GM19328 (cell line): Measurements from ENCODE around the gene RASGRF1.

ENCODE experiments used
- ATAC-seq: cut with Tn5 transposase; IDR thresholded peaks from one replicate; pipeline ENCODE4 v1.9.1; 2021; ENCODE audit warnings: mild to moderate bottlenecking, moderate library complexity; ENCODE audit not compliant: unreplicated experiment

Gene RASGRF1

DNA sequence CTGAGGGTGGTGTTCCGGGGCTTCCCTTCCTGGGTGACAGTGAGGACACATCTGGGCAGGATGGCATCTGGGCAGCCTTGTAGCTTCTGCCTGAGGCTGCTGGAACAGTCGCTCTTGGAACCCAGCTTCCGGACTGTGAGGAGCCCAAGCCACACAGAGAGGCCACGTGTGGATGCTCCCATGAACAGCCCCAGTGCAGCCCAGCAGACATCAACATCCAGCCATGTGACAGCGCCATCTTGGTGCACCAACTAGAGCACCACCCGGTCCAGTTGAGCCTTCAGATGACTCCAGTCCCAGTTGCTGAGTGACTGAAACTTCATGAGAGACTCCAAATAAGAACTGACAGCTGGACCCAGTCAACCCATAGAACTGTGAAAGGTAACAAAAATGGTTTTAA lies 130.3 kb downstream of the RASGRF1 start:
- ATAC-seq: no peak

DNA sequence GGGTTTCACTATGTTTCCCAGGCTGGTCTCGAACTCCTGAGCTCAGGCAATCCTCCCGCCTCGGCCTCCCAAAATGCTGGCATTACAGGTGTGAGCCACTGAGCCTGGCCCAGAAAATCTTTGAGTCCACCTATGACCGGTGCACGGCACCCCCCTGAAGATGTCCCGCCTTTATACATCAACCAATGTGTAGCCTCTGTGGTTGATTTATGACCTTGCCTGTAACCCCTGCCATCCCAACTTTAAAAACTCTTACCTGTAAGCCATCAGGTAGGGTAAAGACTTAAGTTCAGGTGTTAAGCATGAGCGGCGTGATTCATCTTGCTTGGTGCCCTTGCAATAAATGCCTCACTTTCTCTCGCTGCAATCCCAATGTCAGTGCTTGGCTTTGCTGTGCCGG lies 131.2 kb downstream of the RASGRF1 start:
- no peak for ATAC-seq

DNA sequence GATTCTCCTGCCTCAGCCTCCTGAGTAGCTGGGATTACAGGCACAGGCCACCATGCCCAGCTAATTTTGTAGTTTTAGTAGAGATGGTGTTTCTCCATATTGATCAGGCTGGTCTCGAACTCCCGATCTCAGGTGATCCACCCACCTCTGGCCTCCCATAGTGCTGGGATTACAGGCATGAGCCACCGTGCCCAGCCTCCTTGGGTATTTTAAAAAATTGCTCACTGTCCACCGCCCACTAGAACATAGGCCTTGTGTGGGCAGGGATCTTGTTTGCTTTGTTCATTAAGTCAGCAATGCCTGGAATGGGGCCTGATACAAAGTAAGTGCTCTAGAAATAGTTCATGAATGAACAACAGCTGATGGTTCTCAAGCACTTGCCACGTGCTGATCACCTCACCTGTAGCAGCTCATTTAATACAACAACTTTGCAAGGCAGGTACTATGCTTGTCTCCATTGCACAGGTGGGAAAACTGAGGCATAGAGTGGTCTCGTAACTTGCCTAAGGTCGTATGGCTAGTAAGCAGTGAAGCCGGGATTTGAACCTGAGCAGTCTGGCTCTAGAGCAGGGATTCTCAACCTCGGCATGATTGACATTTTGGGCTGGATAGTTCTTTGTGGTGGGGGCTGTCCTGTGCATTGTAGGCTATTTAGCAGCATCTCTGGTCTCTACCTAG lies 133.0 kb downstream of the RASGRF1 start:
- no peak for ATAC-seq

- ATAC-seq: no peak
These were observed 133.6 kb downstream of the RASGRF1 start for GRCh38 chr15:78956937-78957336.

GRCh38 chr15:78955355-78955754 lies 135.2 kb downstream of the RASGRF1 start:
- ATAC-seq: no peak

- ATAC-seq: no peak
These were observed 138.7 kb downstream of the RASGRF1 start for GRCh38 chr15:78951841-78952238.

DNA sequence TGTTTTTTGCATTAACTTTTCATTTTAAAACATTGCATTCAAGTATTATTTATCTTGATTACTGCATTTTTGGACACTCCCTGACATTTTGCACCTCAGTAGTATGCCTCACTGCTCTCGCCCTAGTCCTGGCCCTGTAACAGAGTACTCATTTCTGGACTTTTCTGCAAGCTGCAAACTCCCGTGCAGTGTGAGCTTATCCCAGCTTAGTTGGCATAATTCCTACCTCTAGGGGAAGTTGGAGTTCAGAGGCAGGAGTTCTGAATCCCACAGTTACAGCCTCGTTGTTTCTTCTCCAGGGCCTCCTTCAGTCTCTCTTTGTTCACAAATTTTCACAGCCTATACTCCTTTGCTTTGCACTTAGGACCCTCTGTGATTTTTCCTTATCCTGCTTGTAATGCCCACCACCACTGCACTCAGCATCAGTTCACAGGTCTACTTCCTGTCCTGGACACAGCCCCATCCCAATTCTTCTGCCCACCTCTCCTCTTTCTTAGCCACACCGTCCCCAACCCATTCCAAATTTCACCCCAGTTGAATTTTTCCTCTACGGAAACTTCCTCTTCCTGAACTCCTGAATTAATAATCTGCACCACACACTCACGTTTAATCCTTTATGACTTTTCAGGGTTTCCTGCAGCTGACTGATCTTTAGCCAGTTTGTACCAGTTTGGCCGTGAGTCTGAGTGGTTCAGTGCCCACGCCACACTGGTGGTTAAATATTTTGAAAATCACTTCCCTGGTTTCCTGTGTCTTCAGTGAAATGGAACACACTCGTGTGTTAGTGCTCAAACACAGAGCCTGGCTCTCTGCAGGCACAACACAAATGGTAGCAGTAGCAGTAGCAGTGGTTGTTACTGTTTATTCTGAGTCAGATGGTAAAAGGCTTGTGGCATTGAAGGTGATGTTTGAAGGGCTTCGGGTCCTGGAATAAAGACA lies 139.4 kb downstream of the RASGRF1 start:
- ATAC-seq: no peak

DNA sequence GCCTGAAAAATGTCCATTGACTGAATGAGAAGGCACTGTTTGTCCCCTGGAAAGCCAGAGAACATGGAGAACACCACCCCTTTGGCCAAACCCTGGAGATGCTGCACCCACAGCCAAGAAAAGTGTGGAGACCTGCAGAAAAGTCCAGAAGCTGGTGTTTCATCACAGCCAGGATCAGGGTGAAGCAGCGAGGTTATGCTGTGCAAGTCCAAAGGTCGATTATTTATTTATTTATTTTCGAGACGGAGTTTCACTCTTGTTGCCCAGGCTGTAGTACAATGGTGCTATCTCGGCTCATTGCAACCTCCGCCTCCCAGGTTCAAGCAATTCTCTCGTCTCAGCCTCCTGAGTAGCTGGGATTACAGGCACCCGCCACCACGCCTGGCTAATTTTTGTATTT lies 140.2 kb downstream of the RASGRF1 start:
- ATAC-seq: no peak

DNA sequence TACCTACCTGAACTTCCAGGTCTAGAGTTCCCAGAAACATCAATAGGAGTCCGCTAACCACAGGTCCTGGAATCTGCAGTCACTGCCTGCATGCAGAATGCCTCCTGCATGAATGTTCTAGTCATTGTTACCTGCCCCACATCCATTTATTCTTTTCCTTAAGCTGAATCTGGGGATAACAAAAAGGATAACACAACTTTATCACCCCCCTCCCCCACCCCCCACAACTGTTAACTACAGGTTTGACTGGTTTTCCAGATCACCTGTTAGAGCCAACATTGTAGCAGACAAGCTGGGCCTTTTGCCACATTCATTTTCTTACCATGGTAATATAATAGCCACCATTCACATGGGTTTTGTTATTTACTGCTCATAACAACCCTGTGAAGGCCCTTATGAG lies 141.1 kb downstream of the RASGRF1 start:
- no peak for ATAC-seq

DNA sequence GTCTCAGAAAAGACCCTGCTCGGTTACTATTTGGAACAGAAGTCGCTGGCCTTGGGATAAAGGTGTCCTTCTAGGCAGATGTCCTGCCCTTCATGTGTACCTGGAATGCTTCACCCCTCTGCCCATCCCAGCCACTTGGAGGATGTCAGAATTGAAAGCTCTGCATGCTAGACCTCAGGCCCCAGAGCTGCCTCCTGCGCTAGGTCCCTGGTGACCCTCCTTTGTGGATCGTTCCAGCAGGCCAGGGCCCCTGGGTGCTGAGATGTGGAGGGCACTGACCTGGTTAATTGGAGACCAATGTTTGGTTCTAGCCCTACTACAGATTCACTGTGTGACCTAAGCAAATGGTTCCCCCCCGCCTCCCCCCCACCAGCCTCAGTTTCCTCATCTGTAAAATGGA lies 143.1 kb downstream of the RASGRF1 start:
- no peak for ATAC-seq

- no peak for ATAC-seq
These were observed 144.1 kb downstream of the RASGRF1 start for GRCh38 chr15:78946493-78946892.

DNA sequence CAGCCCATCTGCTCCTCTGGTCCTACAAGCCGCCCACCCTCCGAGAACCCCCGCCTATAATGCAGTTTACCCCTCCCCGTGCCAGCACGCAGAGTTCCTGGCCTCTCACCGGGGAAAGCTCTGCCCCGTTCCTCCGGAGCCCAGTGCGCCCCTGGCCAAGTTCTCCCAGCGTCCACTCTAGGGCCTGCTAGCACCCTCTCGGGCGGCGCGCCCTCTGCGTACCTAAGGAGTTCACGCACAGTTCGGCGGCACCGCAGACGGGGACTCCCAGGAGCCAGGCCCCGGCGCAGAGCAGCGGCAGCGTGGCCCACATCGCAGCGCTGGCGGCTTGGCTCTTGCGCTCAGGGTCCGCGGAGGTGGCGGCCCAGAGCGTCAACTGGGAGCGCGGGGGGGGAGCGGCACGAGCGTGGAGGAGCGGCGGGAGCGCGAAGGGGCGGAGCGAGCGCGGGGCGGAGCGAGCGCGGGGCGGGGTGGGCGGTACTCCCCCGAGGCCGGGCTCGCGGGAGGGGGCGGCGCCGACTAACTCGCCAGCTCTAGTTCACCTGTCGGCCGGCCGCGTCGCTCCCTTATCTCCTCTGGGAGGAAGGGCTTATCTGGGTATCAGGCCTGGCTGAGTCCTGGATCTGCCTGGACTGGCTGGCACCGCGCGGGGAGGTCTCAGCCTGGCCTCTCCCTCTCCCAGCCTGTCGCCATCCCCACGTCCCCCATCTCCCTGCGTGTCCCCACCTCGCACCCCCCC lies 145.7 kb downstream of the RASGRF1 start, which contains the start of gene CTSH:
CTSH (minus strand) TSS at position 378 of the 739 bp plus-strand sequence; CDS start at position 313, 65 bp downstream.
- ATAC-seq: peak; percentile 80

DNA sequence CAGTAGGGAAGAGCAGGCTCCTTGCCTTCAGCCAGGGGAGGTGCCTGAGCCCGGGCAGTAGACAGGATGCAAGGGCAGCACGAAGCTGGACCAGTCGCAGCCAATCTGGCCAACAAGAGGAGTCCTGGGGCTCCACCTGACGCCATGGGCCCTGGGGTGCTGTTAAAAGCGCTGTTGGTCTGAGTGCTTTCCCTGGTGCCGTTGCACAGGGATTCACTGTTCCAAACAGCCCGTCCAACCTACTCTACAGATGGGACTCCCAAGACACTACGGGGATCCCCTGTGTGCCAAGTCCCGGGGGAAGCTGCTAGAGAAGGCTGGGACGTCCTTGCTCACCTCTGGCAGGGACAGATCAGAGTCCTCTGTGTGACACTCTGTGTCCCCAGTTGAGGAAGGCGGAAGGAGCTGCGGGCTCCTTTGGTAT lies 146.4 kb downstream of the RASGRF1 start:
- no peak for ATAC-seq

DNA sequence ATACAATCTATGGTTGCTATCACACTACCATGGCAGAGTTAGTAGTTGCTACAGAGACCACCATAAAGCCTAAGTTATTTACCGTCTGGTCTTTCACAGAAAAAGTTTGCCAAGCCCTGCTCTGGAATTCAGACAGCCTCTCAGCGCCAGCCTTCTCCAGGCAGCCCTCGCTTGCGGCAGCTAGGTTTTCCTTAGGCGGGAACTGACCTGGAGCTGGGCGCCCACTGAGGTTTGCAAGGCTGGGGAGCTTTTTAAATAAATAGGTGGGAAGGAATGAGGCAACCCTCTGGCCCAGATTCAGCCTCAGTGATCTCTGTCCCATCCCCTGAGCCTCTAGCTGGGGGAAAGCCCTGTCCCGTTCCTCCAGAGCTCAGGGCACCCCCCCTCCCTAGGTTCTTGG lies 146.9 kb downstream of the RASGRF1 start:
- ATAC-seq: no peak

DNA sequence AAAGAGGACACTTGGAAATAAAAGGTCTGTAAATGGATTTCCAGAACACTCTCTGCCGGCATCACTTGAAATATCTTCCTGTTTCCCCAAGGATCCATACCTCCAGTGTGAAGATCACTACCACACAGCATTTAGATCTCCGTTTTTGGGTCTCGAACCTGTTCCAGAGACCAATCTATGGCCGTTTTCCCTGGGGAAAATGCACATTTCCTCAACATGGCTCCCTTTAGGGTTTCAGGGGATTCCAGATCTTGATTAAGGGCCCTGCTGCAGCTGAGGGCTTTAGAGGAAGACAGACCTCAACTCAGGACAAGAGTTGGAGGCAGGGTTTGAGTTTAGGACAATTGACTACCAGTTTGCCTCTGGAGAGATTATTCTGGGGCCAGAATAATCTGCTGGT lies 147.8 kb downstream of the RASGRF1 start:
- ATAC-seq: no peak

DNA sequence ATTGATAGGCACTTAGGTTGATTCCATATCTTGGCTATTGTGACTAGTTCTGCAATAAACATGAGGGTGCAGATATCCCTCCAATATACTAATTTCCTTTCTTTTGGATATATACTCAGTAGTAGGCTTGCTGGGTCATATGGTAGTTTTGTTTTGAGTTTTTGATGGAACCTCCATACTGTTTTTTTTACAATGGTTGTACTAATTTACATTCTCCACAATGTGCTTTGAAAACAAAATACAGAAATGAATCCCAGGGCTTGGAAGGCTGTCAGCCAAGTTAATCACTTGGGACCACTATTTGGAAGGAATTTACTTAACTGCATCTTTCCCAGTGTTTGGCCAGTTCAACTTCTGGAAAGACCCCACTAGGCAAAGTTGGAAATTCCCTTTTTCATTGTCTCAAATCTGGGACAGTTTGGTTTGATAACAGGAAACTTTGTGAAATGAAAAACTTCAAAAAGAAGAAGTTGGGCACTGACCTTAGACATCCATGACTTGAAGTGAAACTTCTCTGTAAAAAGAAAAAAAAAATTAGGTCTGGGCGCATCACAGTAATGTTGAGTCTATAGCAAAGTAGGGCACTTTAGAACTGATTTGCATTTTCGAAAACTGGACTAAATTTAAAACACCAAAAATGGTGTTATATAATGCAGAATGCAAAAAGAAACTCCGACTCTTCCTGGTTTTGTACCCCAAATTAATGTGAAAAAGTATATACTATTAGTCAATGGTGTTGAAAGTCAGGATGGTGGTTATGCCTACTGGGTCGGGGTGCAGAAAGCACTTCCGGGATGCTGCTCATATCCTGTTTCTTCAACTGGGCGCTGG lies 151.7 kb downstream of the RASGRF1 start:
- ATAC-seq: peak; percentile 71

DNA sequence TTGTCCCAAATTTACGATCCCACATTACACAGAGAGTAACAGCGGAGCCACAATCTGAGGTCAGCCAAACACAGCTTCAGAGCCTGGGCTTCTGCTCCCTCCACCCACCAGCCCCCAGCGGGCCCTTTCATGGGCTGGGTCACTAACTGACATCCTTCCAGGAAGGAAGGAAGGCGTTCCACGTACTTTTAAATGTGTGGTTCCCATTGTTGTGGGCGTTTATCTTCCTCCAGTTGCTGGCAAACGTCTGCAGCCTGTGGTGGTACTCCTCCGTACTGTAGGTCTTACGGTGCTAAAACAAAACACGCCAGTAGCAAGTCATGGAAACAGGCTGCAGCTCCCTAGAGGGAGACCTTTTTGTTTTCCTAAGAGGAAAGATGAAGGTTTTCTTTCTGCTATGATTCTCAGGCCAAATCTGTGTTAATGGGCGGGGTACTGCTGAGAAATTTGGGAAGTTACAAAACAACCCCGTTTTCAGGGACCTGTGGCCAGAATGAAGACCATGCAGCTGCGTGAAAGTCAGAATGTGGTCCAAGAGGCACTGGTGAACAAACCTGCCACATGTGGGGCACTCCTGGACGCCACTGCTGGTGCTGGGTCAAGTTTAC lies 153.3 kb downstream of the RASGRF1 start:
- no peak for ATAC-seq

DNA sequence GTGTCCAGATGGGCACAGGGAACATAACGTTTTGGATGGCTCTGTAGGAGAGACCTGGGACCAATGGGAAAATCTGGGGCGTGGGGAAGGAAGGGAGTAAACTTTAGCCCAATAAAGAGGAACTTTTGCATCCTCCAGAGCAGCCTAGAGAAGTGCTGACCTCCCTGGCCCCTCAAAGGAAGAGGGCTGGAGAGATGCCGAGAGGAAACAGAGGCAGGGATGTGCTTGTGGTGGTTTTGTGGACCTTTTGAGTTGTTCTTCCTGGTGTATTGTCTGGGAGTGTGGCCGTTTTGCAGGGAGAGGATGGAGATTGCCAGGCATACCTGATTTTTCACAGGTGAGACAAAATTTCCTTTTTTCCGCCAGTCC lies 155.9 kb downstream of the RASGRF1 start:
- ATAC-seq: no peak

GRCh38 chr15:78933823-78934654 lies 156.5 kb downstream of the RASGRF1 start:
- ATAC-seq: no peak
